NCI-H510A (cell line): Measurements from ENCODE around the gene TSPAN18.

Experiments
- DNase-seq: peaks from one replicate; lab custom pipeline; 2025; lab: John Stamatoyannopoulos, UW

TSPAN18 gene

GRCh38 chr11:44797051-44797450, 70.3 kb downstream of the TSPAN18 start:
- DNase-seq = no peak

- no peak for DNase-seq
These were observed 71.3 kb downstream of the TSPAN18 start for GRCh38 chr11:44797886-44798606.

- DNase-seq = no peak
These were observed 71.8 kb downstream of the TSPAN18 start for GRCh38 chr11:44798607-44798972.

GRCh38 chr11:44799012-44799411, 72.2 kb downstream of the TSPAN18 start:
- DNase-seq = no peak

- no peak for DNase-seq
These were observed 75.6 kb downstream of the TSPAN18 start for GRCh38 chr11:44802347-44802746.

GRCh38 chr11:44803009-44803408, 76.2 kb downstream of the TSPAN18 start:
- no peak for DNase-seq

- DNase-seq = no peak
These were observed 78.0 kb downstream of the TSPAN18 start for GRCh38 chr11:44804449-44805437.

- DNase-seq = no peak
These were observed 78.8 kb downstream of the TSPAN18 start for GRCh38 chr11:44805596-44805995.

GRCh38 chr11:44808053-44808753, 81.4 kb downstream of the TSPAN18 start:
- DNase-seq = no peak

- DNase-seq = no peak
These were observed 82.5 kb downstream of the TSPAN18 start for GRCh38 chr11:44809283-44809682.

- DNase-seq = no peak
These were observed 85.2 kb downstream of the TSPAN18 start for GRCh38 chr11:44811841-44812448.

GRCh38 chr11:44812971-44813370, 86.2 kb downstream of the TSPAN18 start:
- no peak for DNase-seq

- DNase-seq = no peak
These were observed 86.6 kb downstream of the TSPAN18 start for GRCh38 chr11:44813401-44813800.

- no peak for DNase-seq
These were observed 88.3 kb downstream of the TSPAN18 start for GRCh38 chr11:44814881-44815592.

GRCh38 chr11:44815917-44816456, 89.2 kb downstream of the TSPAN18 start:
- no peak for DNase-seq

GRCh38 chr11:44816761-44817160, 90.0 kb downstream of the TSPAN18 start:
- DNase-seq = no peak

- no peak for DNase-seq
These were observed 90.6 kb downstream of the TSPAN18 start for GRCh38 chr11:44817207-44817949.

GRCh38 chr11:44818110-44818509, 91.3 kb downstream of the TSPAN18 start:
- no peak for DNase-seq

GRCh38 chr11:44819346-44819745, 92.6 kb downstream of the TSPAN18 start:
- no peak for DNase-seq

- DNase-seq = no peak
These were observed 95.6 kb downstream of the TSPAN18 start for GRCh38 chr11:44822369-44822768.
